ENCODE measurements around the gene TMEM94.
A peak's percentile ranks its signal among the peaks of the same experiment; 100 is the strongest.
"Not testable (repeated sequence)": the region's sequence is repeated elsewhere in the genome, so short reads cannot be mapped to it uniquely, and the experiment has no call there.

TMEM94 gene

DNA sequence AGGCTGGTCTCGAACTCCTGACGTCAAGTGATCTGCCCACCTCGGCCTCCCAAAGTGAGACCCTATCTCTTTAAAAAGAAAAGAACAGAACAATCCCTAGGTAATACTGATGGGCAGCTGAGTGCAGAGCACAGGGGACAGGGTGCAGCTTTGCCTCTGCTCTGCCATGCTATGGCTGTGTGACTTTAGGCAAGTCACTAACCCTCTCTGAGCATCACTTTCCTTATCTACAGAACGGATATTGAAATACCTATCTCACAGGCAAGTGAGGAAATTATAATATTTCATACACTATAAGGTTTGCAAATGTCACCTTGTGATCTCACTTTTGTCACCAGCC is 54.8 kb downstream of the TMEM94 start:
- no peak for DNase-seq (ENCODE audit: low spot score)

- no peak for DNase-seq (ENCODE audit: low spot score)
These were observed 55.5 kb downstream of the TMEM94 start for GRCh38 chr17:75511610-75512575.

DNA sequence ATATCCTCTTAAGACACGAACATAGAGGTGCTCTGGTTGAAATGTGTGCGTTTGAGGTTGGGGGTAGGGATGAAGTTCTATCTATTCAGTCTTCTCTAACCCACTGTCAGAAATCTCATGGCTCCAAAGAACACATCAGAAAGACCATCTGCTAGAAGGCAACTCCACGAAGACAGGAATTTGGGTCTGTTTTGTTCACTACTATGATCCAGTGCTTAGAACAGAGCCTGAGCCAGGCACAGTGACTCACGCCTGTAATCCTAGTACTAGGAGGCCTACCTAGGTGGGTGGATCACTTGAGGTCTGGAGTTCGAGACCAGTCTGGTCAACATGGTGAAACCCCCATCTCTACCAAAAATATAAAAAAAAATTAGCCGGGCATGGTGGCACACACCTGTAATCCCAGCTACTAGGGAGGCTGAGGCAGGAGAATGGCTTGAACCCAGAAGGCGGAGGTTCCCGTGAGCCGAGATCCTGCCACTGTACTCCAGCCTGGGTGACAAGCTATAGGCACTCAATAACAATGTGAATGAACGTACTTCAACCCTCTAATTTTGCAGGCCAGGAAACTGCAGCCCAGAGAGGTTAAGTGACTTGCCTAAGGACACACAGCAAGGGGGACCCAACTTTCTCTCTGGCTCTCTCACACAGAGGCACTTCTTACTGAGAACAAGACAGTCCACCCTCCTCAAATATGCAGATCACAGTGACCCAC is 56.6 kb downstream of the TMEM94 start:
- DNase-seq (ENCODE audit: low spot score): no peak

GRCh38 chr17:75513641-75514000 is 57.2 kb downstream of the TMEM94 start:
- no peak for DNase-seq (ENCODE audit: low spot score)

GRCh38 chr17:75514299-75514918 is 58.0 kb downstream of the TMEM94 start:
- DNase-seq (ENCODE audit: low spot score): no peak

- DNase-seq (ENCODE audit: low spot score): peak; percentile 34
These were observed 58.6 kb downstream of the TMEM94 start for GRCh38 chr17:75514919-75515495.

DNA sequence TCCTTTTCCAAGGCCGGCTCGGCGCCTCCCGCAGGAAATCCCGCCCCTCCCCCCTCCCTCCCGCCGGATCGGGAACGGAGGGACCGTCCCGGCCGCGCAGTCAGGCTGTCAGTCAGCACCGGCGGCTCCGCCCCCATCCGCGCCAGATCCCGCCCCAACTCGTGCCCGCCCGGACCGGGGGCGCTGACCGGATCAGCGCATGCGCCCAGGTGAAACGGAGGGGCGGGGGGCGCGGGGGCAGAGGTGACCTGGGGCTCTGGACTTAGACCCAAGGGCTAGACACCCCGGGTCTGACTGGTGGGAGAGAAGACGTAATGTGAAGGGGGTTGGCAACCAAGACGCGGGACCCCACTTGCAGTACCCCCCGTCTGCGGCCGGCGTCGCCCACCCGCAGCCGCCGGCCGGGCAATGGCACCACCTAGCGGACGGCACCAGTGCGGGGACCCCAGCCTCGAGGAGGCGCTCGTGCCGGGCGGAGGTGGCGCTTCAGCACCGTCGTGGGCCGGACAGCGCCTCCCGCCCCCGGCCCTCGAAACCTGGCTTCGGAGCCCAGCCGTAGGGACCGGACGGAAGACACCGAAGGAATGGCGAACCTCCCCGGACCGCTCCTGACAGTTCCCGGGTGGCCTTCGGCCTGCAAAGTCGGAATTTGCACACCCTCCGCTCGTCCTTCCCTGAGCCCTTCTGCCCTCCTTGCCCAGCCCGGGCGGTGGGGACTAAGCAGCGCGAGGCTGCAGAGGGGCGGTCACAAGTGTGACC is 59.2 kb downstream of the TMEM94 start, which contains the start of gene CASKIN2:
CASKIN2 (minus strand) TSS at position 42 of the 759 bp plus-strand sequence. CDS start 1,733 bp downstream, outside the sequence.
- peak; percentile 93 for DNase-seq (ENCODE audit: low spot score)

DNA sequence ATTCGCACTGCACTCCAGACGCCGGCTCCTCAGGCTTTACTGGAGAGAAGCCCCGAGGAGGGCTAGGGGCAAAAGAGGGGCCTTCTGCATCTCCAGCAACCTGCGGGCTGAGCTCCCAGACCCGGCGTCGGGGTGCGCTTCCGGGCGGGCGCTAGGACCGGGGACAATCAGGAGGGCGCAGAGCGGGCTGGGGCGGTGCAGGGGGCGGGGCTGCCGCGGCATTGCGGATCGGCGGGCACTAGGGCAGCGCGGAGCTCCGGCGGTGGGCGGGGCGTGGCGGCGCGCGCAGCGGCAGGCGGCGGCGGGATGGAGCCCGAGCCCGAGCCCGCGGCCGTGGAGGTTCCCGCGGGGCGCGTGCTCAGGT is 59.8 kb downstream of the TMEM94 start, which contains the start of gene TSEN54:
TSEN54 (plus strand) TSS at position 274 of the 364 bp plus-strand sequence; CDS start at position 307, 33 bp downstream.
- DNase-seq (ENCODE audit: low spot score): peak; percentile 89

- DNase-seq (ENCODE audit: low spot score): peak; percentile 65
These were observed 60.3 kb downstream of the TMEM94 start for GRCh38 chr17:75516619-75517296.

- no peak for DNase-seq (ENCODE audit: low spot score)
These were observed 60.9 kb downstream of the TMEM94 start for GRCh38 chr17:75517297-75517865.

DNA sequence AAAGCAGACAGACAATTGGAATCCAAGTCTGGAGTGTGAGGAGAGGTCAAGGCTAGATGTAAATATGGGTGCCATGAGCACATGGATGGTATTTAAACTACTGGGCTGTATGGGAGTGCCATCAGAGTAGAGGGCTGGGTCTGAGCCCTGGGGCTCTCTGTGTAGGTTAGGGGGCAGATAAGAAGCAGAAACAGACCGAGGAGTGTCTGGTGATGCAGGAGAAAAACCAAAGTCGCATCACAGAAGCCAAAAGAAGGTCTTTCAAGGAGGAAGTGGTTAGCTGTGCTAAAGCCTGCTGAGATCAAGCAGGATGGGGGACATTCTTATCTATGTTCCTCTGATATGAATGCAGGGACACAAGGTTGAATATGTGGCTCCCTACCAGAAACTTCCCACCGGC is 61.8 kb downstream of the TMEM94 start:
- no peak for DNase-seq (ENCODE audit: low spot score)

- no peak for DNase-seq (ENCODE audit: low spot score)
These were observed 62.6 kb downstream of the TMEM94 start for GRCh38 chr17:75518983-75519537.

DNA sequence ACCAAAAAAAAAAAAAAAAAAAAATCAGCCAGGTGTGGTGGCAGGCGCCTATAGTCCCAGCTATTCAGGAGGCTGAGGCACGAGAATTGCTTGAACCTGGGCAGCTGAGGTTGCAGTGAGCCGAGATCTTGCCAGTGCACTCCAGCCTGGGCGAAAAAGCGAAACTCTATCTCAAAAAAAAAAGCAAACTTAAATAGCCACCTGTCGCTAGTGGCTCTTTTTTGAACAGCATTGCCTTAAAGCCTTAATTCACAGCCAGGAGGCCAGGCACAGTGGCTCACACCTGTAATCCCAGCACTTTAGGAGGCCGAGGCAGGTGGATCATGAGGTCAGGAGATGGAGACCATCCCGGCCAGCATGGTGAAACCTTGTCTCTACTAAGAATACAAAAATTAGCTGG is 64.0 kb downstream of the TMEM94 start:
- DNase-seq (ENCODE audit: low spot score): not testable (repeated sequence)

DNA sequence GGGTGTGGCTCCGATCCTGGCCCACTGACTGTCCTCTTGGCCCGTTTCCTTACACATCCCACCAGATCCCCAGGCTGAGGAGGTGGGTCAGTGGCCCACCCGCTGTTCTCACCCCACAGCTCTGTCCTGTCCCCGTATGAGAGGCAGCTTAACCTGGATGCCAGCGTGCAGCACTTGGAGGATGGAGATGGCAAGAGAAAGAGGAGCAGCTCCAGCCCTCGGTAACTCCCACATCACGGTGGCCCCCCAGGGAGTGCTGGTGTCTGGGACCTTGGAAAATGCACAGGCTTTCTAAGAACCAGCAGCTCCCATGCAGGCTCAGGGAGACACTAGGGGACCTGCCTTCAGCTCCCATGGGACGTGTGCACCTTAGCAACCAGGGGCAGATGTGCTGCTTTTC is 64.9 kb downstream of the TMEM94 start:
- DNase-seq (ENCODE audit: low spot score): no peak

GRCh38 chr17:75521951-75522727 is 65.7 kb downstream of the TMEM94 start:
- DNase-seq (ENCODE audit: low spot score): no peak

DNA sequence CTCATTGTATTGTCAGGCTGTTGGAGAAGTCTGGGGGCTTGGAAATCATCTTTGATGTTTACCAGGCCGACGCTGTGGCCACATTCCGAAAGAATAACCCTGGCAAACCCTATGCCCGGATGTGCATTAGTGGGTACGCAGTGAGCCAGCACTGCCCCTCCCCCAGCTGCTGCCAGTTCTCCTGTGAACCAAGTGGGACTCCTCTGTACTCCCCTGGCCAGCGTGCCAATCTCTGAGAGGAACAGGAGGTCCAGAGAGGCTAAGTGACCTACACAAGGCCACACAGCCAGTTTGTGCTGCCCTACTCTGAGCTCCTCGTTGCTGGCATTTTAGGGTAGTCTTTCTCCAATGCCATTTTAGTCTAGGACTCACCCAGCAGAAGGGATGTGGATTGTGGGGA is 67.2 kb downstream of the TMEM94 start:
- DNase-seq (ENCODE audit: low spot score): no peak

GRCh38 chr17:75524269-75524969 is 68.0 kb downstream of the TMEM94 start:
- no peak for DNase-seq (ENCODE audit: low spot score)

Measured in SK-N-DZ (cell line).